ENCODE results near the gene DUSP7.

GRCh38 chr3:51999846-52000245, 56.5 kb downstream of the DUSP7 start:
- TF ChIP-seq CTCF (IDR thresholded peaks at IDR 0.05) (no peak), POLR2A (IDR thresholded peaks at IDR 0.05) (no peak)

All from gastroesophageal sphincter (tissue), 3 donors.